Measurements from ENCODE around the gene PCAT7. TPM values are rescaled to one million over a fixed set of nuclear protein-coding genes. Genes with fewer than 3 reads are reported as not detected.
A peak's percentile ranks its signal among the peaks of the same experiment; 100 is the strongest.

The PCAT7 gene
- polyA plus RNA-seq, 1 of the 3 experiments (the other 2 are of a cell fraction) = not detected

GRCh38 chr9:94602666-94603065 lies 47.8 kb downstream of the PCAT7 start:
- no peak for TF ChIP-seq FOXM1 (IDR thresholded peaks at IDR 0.05; ENCODE audit: low read depth)
- TF ChIP-seq MXI1 (IDR thresholded peaks at IDR 0.05; ENCODE audit: low read depth, low read length) = no peak
- TF ChIP-seq RCOR1 (IDR thresholded peaks at IDR 0.05; ENCODE audit: low read length) = no peak
- no peak for TF ChIP-seq ZBTB33 (IDR thresholded peaks at IDR 0.05; ENCODE audit: borderline replicate concordance, low read depth)
- no peak for TF ChIP-seq CTCF (IDR thresholded peaks at IDR 0.05)
- TF ChIP-seq IRF3 (IDR thresholded peaks at IDR 0.05; ENCODE audit: low read depth, low read length) = no peak
- no peak for TF ChIP-seq TAF1 (IDR thresholded peaks at IDR 0.05; ENCODE audit: borderline replicate concordance, low read depth, low read length)
- no peak for TF ChIP-seq RAD21 (IDR thresholded peaks at IDR 0.05; ENCODE audit: low read length)
- TF ChIP-seq GATA2 (CRISPR knock-in tag; IDR thresholded peaks at IDR 0.05) = no peak
- no peak for TF ChIP-seq FOXJ3 (CRISPR knock-in tag; IDR thresholded peaks at IDR 0.05)
- TF ChIP-seq JUND (IDR thresholded peaks at IDR 0.05) = no peak
- no peak for TF ChIP-seq RFX5 (IDR thresholded peaks at IDR 0.05; ENCODE audit: low read length)
- TF ChIP-seq PBX3 (IDR thresholded peaks at IDR 0.05) = no peak
- no peak for TF ChIP-seq MEF2A (IDR thresholded peaks at IDR 0.05; ENCODE audit: borderline replicate concordance, low read depth)
- no peak for TF ChIP-seq NFIC (IDR thresholded peaks at IDR 0.05; ENCODE audit: borderline replicate concordance)
- TF ChIP-seq FOSL2 (IDR thresholded peaks at IDR 0.05; ENCODE audit: borderline replicate concordance, low read depth) = no peak
- TF ChIP-seq ELF1 (IDR thresholded peaks at IDR 0.05) = no peak
- no peak for TF ChIP-seq TEAD4 (IDR thresholded peaks at IDR 0.05; ENCODE audit: borderline replicate concordance, insufficient read depth)
- TF ChIP-seq GABPA (IDR thresholded peaks at IDR 0.05; ENCODE audit: low read depth) = no peak
- ChIA-PET CTCF (interaction anchor here (1.3 kb wide), 1 partner anchor 389 kb away, joined by 4 read pairs; no protein-coding TSS in a partner anchor), POLR2A (no interaction called here)
- no peaks in the 10 kb centered on the region for H3K9me2 ChIP-seq
- no peak overlapping the region for H2AFZ ChIP-seq (ENCODE audit: low read depth)
- H3K4me2 ChIP-seq = no peak overlapping the region
- H3K27ac ChIP-seq (ENCODE audit: low read depth in 2 of 2, low read length in 1 of 2) = peak overlapping the region in 1 of 2 experiments; percentile 30; a peak in 1 of 4 replicates
- H3K27me3 ChIP-seq (ENCODE audit: insufficient read depth) = peaks cover 4% of the 10 kb centered on the region; the same call in 1 of the 2 replicates
- H4K20me1 ChIP-seq (ENCODE audit: insufficient read depth) = no peaks in the 10 kb centered on the region
- no peaks in the 10 kb centered on the region for H3K9me3 ChIP-seq
- H3K9ac ChIP-seq = no peak overlapping the region
- H3K4me1 ChIP-seq (ENCODE audit: control insufficient read depth in 1 of 2, insufficient read depth in 2 of 2, low read depth in 1 of 2, low read length in 1 of 2) = peaks cover 0 to 23% of the 10 kb centered on the region in 2 experiments; a peak in 2 of 4 replicates
- H3F3A ChIP-seq (replicated peaks; ENCODE audit: insufficient read depth) = no peaks in the 10 kb centered on the region
- H3K4me3 ChIP-seq (ENCODE audit: low read depth in 2 of 2, low read length in 1 of 2) = no peak overlapping the region
- 40% methylated on average over 3 of the region's 6 CpGs for WGBS (ENCODE audit: low lambda C conversion rate)
- no peak for DNase-seq
- H3K36me3 ChIP-seq (replicated peaks in 1 of 2; ENCODE audit: control insufficient read depth in 1 of 2, insufficient read depth in 2 of 2, low read length in 1 of 2) = no peaks in the 10 kb centered on the region
- H3K79me2 ChIP-seq (ENCODE audit: insufficient read depth) = no peaks in the 10 kb centered on the region
